Sigmoid colon (tissue), 7 donors: ENCODE results near the gene GLIS1. TPM values are rescaled to one million over a fixed set of nuclear protein-coding genes. Genes with fewer than 3 reads are reported as not detected.
A peak's percentile ranks its signal among the peaks of the same experiment; 100 is the strongest.

Source experiments
- DNase-seq: peaks from one replicate; pipeline ENCODE4 v3.0.0-alpha.2; 2019
- H3K27ac ChIP-seq, 4 donors: fragments of 200-600 bp; sonication (generic); one replicate each; pipeline ENCODE4 v1.5.1; 2016 to 2019; ENCODE audit warnings: mild to moderate bottlenecking in 1 of 4
- H3K27me3 ChIP-seq, 3 donors: fragments of 200-600 bp; sonication (generic); one replicate each; pipeline ENCODE4 v1.5.1; 2019; ENCODE audit warnings: mild to moderate bottlenecking in 1 of 3
- H3K36me3 ChIP-seq, 4 donors: fragments of 200-600 bp; sonication (generic); one replicate each; pipeline ENCODE4 v1.5.1; 2016 to 2019
- H3K4me1 ChIP-seq, 4 donors: fragments of 200-600 bp; sonication (generic); one replicate each; pipeline ENCODE4 v1.5.1; 2017 to 2019
- H3K4me3 ChIP-seq, 4 donors: fragments of 200-600 bp; sonication (generic); one replicate each; pipeline ENCODE4 v1.5.1; 2017 to 2019; ENCODE audit warnings: mild to moderate bottlenecking in 2 of 4, moderate library complexity in 1 of 4
- H3K9me3 ChIP-seq, 4 donors: fragments of 200-600 bp in 3 of 4; sonication (generic) in 3 of 4; one replicate each; pipeline versions ENCODE4 v1.5.1 to v1.6.1; 2013 to 2019
- CTCF ChIP-seq, 4 experiments: fragments of 450-650 bp in 3 of 4; fragments of 200-600 bp in 1 of 4; IDR thresholded peaks; one replicate each; pipeline ENCODE4 v1.5.1; 2016 to 2019; ENCODE audit warnings: antibody characterized with exemption in 4 of 4, mild to moderate bottlenecking in 3 of 4, moderate library complexity in 2 of 4
- EP300 ChIP-seq, 4 donors: sonication (generic); formaldehyde crosslinking; IDR thresholded peaks; one replicate each; pipeline ENCODE4 v1.6.1; 2017; ENCODE audit warnings: antibody characterized with exemption in 4 of 4
- POLR2A ChIP-seq, 2 donors: fragments of 450-650 bp; IDR thresholded peaks; one replicate each; pipeline ENCODE4 v1.6.1; 2016; ENCODE audit warnings: antibody characterized with exemption in 2 of 2, mild to moderate bottlenecking in 2 of 2, moderate library complexity in 2 of 2
- POLR2AphosphoS5 ChIP-seq, 4 donors: sonication (generic); formaldehyde crosslinking; IDR thresholded peaks; one replicate each; pipeline ENCODE4 v1.6.1; 2017; ENCODE audit warnings: antibody characterized with exemption in 4 of 4
- WGBS, 2 donors: extraction: QIAGEN DNeasy Blood & Tissue Kit; methylation state at CpG; one replicate each; pipeline ENCODE4 v1.1.7; 2013; 5-methylcytosine and 5-hydroxymethylcytosine counted together
- intact Hi-C: fragments of 100-400 bp; cut with DNase I; formaldehyde crosslinking; loops from one replicate; pipeline ENCODE4 v1.15.1; 2023
- polyA plus RNA-seq, 3 donors: library from polyadenylated mRNA; stranded (reverse); fragments of 200-250 nt; gene quantifications; one replicate each; pipeline ENCODE4 v1.2.3, GENCODE V29; 2013
- total RNA-seq, 4 donors: library from RNA; depleted of rRNA; stranded (reverse); fragments of >200 nt; gene quantifications; one replicate each; pipeline ENCODE4 v1.1.0, GENCODE V29; 2016
- donor health status: healthy with polysubstance abuse.
- donor health status: Bipolar disorder and iron deficiency.
- donor health status: healthy.

Gene GLIS1
- total and polyA plus RNA-seq, 7 donors, result 0.16 to 0.83 (median 0.32) TPM; not detected in 4

GRCh38 chr1:53580009-53580400 lies 159.0 kb downstream of the GLIS1 start:
- peak; percentile 26 for DNase-seq
- Histone ChIP-seq H3K27me3 (no peaks in the 10 kb centered on the region), H3K9me3 (no peaks in the 10 kb centered on the region), H3K4me1 (peaks cover 0 to 4% (median 0%) of the 10 kb centered on the region in 4 donors), H3K27ac (no peak overlapping the region), H3K4me3 (no peak overlapping the region), H3K36me3 (no peaks in the 10 kb centered on the region)
- intact Hi-C loops, result no loop called here
- 90 to 95% methylated on average over 4 of the region's 4 CpGs for whole genome bisulfite sequencing, 2 donors
- TF ChIP-seq POLR2AphosphoS5 (IDR thresholded peaks at IDR 0.05) (no peak), CTCF (IDR thresholded peaks at IDR 0.05) (no peak), EP300 (IDR thresholded peaks at IDR 0.05) (no peak), POLR2A (IDR thresholded peaks at IDR 0.05) (no peak)

GRCh38 chr1:53579221-53580008 lies 159.5 kb downstream of the GLIS1 start:
- Histone ChIP-seq H3K9me3 (no peaks in the 10 kb centered on the region), H3K27me3 (no peaks in the 10 kb centered on the region), H3K4me3 (no peak overlapping the region), H3K27ac (no peak overlapping the region), H3K4me1 (no peaks in the 10 kb centered on the region), H3K36me3 (no peaks in the 10 kb centered on the region)
- WGBS, 2 donors, result 63 to 79% methylated on average over 16 of the region's 16 CpGs
- peak; percentile 46 for DNase-seq
- TF ChIP-seq POLR2AphosphoS5 (IDR thresholded peaks at IDR 0.05), result no peak
- no peak for TF ChIP-seq EP300 (IDR thresholded peaks at IDR 0.05)
- no peak for TF ChIP-seq POLR2A (IDR thresholded peaks at IDR 0.05)
- intact Hi-C loops, result no loop called here

GRCh38 chr1:53578358-53578757 lies 160.6 kb downstream of the GLIS1 start:
- no peaks in the 10 kb centered on the region for H3K9me3 ChIP-seq
- intact Hi-C loops, result no loop called here
- no peak overlapping the region for H3K27ac ChIP-seq
- DNase-seq, result peak; percentile 4
- 81 to 89% methylated on average over 3 of the region's 3 CpGs for WGBS, 2 donors
- H3K27me3 ChIP-seq, result no peaks in the 10 kb centered on the region
- TF ChIP-seq POLR2A (IDR thresholded peaks at IDR 0.05), result no peak
- TF ChIP-seq POLR2AphosphoS5 (IDR thresholded peaks at IDR 0.05), result no peak
- TF ChIP-seq CTCF (IDR thresholded peaks at IDR 0.05), result no peak
- TF ChIP-seq EP300 (IDR thresholded peaks at IDR 0.05), result no peak
- no peaks in the 10 kb centered on the region for H3K36me3 ChIP-seq
- no peaks in the 10 kb centered on the region for H3K4me1 ChIP-seq
- no peak overlapping the region for H3K4me3 ChIP-seq

- TF ChIP-seq POLR2A (IDR thresholded peaks at IDR 0.05) (no peak), EP300 (IDR thresholded peaks at IDR 0.05) (no peak), POLR2AphosphoS5 (IDR thresholded peaks at IDR 0.05) (no peak), CTCF (IDR thresholded peaks at IDR 0.05) (no peak)
- peak; percentile 25 for DNase-seq
- Histone ChIP-seq H3K9me3 (no peaks in the 10 kb centered on the region), H3K27ac (no peak overlapping the region), H3K4me1 (peaks cover 0 to 6% (median 5%) of the 10 kb centered on the region in 4 donors), H3K36me3 (no peaks in the 10 kb centered on the region), H3K27me3 (no peaks in the 10 kb centered on the region), H3K4me3 (no peak overlapping the region)
- 92 to 94% methylated on average over 4 of the region's 4 CpGs for WGBS, 2 donors
- intact Hi-C loops, result no loop called here
These were observed 161.2 kb downstream of the GLIS1 start for GRCh38 chr1:53577761-53578100.

GRCh38 chr1:53576866-53577760 lies 161.9 kb downstream of the GLIS1 start:
- peak; percentile 40 for DNase-seq
- intact Hi-C loops, result no loop called here
- H3K4me1 ChIP-seq, result peaks cover 0 to 12% (median 12%) of the 10 kb centered on the region in 4 donors

More at GRCh38 chr1:53576866-53577760, 161.9 kb downstream of the GLIS1 start:
- H3K27ac ChIP-seq, result no peak overlapping the region
- H3K36me3 ChIP-seq, result no peaks in the 10 kb centered on the region
- 90 to 91% methylated on average over 5 of the region's 5 CpGs for WGBS, 2 donors
- H3K4me3 ChIP-seq, result no peak overlapping the region
- H3K27me3 ChIP-seq, result no peaks in the 10 kb centered on the region
- TF ChIP-seq POLR2A (IDR thresholded peaks at IDR 0.05), result no peak
- TF ChIP-seq POLR2AphosphoS5 (IDR thresholded peaks at IDR 0.05), result no peak
- no peak for TF ChIP-seq EP300 (IDR thresholded peaks at IDR 0.05)
- no peak for TF ChIP-seq CTCF (IDR thresholded peaks at IDR 0.05)
- no peaks in the 10 kb centered on the region for H3K9me3 ChIP-seq
